ENCODE results near the gene SEC22C.

SEC22C gene

GRCh38 chr3:42533161-42533897 lies 48.4 kb downstream of the SEC22C start:
- no peak for DNase-seq

- DNase-seq = no peak
Measured at GRCh38 chr3:42532229-42532628, 49.5 kb downstream of the SEC22C start.

- DNase-seq = no peak
Measured at GRCh38 chr3:42531470-42531869, 50.3 kb downstream of the SEC22C start.

GRCh38 chr3:42530073-42530472 lies 51.7 kb downstream of the SEC22C start:
- no peak for DNase-seq

GRCh38 chr3:42529468-42529867 lies 52.3 kb downstream of the SEC22C start:
- peak in 1 of 2 donors; percentile 14 for DNase-seq

GRCh38 chr3:42527368-42527917 lies 54.3 kb downstream of the SEC22C start:
- DNase-seq = no peak

GRCh38 chr3:42526616-42527367 lies 55.0 kb downstream of the SEC22C start:
- peak in 1 of 2 donors; percentile 17 for DNase-seq

- no peak for DNase-seq
Measured at GRCh38 chr3:42525736-42526345, 55.9 kb downstream of the SEC22C start.

GRCh38 chr3:42525212-42525611 lies 56.6 kb downstream of the SEC22C start:
- DNase-seq = no peak

- DNase-seq = no peak
Measured at GRCh38 chr3:42524751-42525150, 57.0 kb downstream of the SEC22C start.

- DNase-seq = no peak
Measured at GRCh38 chr3:42520906-42521305, 60.9 kb downstream of the SEC22C start.

GRCh38 chr3:42520336-42520735 lies 61.4 kb downstream of the SEC22C start:
- DNase-seq = no peak

- no peak for DNase-seq
Measured at GRCh38 chr3:42519568-42519962, 62.2 kb downstream of the SEC22C start.

GRCh38 chr3:42518800-42519567 lies 62.8 kb downstream of the SEC22C start:
- DNase-seq = no peak

- DNase-seq = no peak
Measured at GRCh38 chr3:42517117-42517516, 64.7 kb downstream of the SEC22C start.

GRCh38 chr3:42516443-42516842 lies 65.3 kb downstream of the SEC22C start:
- no peak for DNase-seq

- DNase-seq = no peak
Measured at GRCh38 chr3:42515976-42516375, 65.8 kb downstream of the SEC22C start.

- no peak for DNase-seq
Measured at GRCh38 chr3:42515391-42515916, 66.3 kb downstream of the SEC22C start.

GRCh38 chr3:42514876-42515275 lies 66.9 kb downstream of the SEC22C start:
- no peak for DNase-seq

- DNase-seq = no peak
Measured at GRCh38 chr3:42513521-42513920, 68.2 kb downstream of the SEC22C start.

- no peak for DNase-seq
Measured at GRCh38 chr3:42513121-42513520, 68.6 kb downstream of the SEC22C start.

- peak in 1 of 2 donors; percentile 18 for DNase-seq
Measured at GRCh38 chr3:42511736-42512135, 70.0 kb downstream of the SEC22C start.

GRCh38 chr3:42511201-42511600 lies 70.6 kb downstream of the SEC22C start:
- DNase-seq = no peak

All from bone marrow (tissue), 2 donors.